GM04504 (cell line): ENCODE measurements around the gene PPARD.

Experiments
- DNase-seq: peaks from one replicate; pipeline ENCODE4 v3.0.0-alpha.2; 2012; ENCODE audit warnings: low read depth

Gene PPARD

DNA sequence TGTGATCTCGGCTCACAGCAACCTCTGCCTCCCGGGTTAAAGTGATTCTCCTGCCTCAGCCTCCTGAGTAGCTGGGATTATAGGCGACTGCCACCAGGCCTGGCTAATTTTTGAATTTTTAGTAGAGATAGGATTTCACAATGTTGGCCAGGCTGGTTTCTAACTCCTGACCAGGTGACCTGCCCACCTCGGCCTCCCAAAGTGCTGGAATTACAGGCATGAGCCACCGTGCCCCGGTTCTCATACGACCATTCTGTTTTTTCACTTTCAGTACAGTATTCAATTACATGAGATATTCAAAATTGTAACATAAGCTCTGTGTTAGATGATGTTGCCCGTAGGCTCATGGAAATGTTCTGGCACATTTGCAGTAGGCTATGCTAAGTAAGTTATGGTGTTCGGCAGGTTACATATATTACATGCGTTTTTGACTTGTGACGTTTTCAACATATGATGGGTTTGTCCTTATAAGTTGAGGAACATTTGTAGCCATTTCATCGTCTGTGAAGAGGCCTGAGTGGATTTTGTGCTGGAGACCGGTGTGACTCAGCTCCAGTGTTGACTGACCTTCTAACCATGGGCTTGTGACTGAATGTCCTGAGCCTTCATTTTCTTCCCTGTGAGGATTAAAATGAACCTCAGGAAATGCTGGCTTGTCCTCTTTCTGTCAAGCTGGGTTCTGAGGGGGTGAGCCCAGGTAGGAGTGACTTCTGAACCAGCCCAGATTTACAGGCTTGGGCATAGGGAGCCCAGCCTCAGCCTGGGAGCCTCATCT, 12.2 kb downstream of the PPARD start:
- no peak for DNase-seq

DNA sequence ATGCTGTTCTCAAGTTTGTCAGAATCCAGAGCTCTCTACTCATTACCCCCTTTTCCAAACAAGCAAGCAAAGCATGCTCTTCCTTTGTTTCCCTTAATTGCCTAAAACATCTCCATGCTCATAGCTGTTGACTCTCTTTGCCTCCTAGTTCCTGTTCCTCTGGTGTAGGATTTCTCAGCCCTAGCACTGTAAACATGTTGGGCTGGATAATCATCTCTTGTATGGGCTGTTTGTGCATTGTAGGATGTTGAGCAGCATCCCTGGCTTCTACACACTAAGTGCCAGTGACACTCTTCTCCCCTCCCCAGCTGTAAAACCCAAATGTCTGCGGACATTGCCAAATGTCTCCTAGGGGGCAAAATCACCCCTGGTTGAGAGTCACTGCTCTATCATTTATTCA, 14.0 kb downstream of the PPARD start:
- no peak for DNase-seq

DNA sequence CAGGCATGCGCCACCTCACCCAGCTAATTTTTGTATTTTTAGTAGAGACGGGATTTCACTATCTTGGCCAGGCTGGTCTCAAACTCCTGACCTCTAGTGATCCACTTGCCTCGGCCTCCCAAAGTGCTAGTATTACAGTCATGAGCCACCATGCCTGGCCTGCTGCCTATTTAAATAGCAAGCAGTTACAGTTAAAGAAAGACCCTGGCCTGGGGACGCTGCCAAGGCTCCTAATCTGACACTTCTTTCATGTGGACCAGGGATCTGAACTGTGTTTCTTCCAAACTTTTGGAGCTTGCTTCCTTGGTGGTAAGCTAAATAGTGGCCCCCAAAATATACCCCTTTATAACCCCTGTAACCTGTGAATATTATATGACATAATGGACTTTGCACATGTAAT, 15.3 kb downstream of the PPARD start:
- DNase-seq, result no peak

DNA sequence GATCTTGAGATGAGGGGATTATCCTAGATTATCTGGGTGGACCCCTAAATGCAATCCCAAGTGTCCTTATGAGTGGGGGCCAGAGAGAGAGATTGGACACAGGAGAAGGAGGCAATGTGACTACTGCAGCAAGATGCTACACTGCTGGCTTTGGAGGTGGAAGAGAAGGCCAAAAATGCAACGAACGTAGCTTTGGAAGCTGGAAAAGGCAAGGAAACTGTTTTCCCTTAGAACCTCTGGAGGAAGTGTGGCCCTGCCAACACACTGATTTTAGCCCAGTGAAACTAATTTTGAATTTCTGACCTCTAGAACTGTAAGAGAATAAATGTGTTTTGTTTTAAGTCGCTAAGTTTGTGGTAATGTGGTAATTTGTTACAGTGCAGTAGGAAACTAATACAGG, 15.7 kb downstream of the PPARD start:
- no peak for DNase-seq

DNA sequence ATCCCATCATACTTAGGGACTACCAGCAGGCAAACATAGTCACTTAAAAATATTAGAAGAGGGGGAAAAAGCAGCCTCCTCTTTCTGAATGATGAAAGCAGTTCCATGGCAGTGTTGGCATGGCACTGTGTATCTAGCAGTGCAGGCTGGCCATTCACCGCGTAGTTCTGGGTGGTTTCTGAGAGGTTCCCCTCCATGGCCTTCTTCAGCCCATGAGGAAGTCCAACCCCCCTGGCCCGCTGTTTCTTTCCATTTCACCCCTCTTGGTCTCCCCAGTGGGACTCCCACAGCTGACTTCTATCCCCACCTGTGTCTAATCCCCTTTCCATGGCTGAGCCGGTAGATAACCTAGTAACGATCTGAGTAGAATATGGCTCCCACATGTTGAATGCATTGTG, 17.0 kb downstream of the PPARD start:
- DNase-seq, result no peak

DNA sequence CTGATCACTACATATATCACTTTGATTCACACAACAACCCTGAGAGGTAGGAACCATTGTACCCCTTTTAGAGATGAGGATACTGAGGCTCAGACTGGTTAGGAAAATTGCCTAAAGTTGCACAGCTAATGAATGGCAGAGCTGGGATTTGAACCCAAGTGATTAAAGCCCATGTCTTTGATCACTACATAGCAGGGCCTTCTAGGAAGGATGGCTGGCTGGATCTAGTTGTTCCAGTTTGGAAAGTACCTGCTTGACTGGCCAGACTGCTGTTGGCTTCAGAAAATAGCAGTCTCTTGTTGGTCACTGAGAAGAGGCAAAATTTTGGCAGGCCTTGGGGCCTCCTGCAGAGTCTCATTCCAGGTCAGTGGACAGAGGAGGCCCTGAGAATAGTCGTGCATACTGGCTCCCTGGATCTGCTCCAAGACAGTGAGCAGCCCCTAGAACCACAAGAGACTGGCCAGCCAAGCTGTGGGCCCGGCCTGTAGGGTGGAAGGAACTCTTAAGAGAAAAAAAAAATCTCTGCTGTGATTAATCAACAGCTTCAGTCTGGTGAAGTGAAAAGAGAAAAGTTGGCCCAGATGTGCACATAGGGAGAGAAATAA, 17.5 kb downstream of the PPARD start:
- peak; percentile 77 for DNase-seq

DNA sequence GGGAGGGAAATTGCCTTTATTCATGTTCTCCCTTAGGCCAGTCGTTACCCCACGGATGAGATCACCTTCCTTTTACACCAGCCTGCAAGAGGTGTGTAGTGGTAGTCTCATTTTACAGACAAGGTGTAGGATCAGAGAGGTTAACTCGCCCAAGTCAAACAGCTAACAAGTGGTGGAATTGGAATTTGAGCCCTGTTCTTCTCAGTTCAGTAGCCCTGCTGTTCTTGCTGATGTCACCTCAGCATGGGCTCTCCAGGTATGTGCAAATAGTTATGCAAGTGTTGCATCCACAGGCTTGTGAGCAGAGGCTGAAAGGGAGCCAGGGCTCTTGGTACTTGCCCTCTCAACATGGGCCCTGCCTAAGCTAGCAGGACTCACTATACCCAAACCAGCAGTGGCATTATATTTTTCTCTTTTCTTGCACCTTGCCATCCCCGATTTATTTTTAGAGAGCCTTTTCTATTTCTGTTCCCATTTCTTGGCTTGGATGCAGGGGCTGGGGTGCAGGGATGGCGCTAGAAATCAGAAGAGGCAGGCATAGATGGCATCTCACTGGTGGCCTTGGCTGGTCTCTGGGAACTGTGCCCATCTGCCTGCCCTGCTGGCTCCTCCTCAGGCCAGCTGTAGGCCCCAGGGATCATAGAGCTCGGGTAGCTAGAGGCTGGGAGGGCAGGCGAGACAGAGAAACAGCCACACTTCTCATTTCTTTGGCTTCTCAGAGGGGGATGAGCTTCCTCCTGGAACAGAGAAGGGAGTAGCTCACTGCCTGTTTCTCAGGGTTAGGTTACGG, 18.2 kb downstream of the PPARD start:
- no peak for DNase-seq

DNA sequence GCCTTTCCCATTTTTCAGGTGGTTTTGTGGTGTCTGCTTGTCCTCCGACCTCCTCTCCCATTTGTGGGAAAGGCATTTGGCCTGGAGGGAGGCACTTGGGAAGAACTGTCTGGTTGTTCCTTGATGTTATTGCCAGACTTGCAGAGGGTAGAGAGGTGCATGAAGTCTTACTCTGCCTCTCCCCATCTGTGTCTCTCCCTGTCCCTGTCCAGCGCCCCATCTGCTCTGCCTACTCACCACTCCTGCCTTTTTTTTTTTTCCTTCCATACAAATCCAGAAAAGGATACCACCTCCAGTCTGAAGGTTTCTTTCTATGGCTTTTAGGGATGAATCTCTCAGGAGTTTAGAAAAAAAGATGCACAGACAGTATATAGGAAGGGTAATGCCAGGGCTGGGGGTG, 19.8 kb downstream of the PPARD start:
- no peak for DNase-seq

DNA sequence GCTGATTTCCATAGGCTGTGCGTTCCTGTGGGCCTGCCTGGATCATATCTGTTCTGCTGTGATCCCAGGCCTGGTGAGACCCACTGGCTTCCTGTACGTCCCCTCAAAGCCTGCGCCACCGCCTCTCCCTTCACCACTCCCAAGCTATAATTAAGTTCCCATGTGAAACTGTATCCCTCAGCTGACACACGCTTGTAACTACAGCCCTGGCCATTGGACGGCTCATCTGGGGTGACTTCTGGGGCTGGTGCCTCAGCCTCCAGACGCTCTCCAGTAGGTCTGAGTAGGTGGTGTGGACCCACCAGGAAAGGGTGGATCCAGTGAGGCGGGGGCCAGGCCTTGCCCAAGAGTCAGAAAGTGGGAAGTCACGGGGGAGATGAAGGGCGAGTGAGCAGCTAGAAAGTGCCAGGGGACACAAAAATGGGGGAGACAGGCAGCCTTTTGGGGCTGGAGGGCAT, 21.0 kb downstream of the PPARD start:
- no peak for DNase-seq

DNA sequence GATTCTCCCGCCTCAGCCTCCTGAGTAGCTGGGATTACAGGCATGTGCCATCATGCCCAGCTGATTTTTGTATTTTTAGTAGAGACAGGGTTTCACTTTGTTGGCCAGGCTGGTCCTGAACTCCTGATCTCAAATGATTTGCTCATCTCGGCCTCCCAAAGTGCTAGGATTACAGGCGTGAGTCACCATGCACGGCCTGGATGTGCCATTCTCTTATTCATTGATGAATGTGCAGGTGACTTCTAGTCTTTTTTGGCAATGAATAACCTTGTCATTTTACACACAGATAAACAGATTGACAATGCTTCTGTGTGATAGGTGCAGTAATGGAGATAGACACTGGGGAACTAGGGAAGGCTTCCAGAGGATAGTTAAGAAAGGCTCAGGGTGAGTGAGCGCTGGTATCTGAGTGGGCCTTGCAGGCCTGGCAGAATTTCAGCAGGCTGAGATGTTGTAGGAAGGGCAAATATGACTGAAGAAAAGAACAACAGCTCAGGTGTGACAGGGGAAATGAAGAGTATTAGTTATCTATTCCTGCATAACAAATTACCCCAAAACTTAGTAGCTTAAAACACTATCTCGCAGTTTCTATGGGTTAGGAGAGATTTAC, 23.3 kb downstream of the PPARD start:
- DNase-seq, result no peak

DNA sequence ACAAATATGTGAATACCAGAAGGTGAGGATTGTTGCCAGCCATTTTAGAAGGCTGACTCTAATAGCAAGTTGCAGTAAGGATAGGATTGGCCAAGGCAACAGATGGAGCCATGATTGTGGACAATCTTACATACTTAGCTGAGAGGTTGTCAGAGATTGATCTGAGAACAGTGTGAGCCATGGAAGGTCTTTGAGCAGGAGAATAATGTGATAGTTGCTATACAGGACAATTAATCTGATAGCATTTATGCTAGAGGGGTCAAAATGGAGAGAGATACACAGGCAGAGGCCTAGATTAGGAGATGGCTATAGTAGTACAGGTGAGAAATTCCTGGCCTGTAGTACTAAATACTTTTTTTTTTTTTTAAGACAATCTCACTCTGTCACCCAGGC, 23.8 kb downstream of the PPARD start:
- DNase-seq, result no peak

DNA sequence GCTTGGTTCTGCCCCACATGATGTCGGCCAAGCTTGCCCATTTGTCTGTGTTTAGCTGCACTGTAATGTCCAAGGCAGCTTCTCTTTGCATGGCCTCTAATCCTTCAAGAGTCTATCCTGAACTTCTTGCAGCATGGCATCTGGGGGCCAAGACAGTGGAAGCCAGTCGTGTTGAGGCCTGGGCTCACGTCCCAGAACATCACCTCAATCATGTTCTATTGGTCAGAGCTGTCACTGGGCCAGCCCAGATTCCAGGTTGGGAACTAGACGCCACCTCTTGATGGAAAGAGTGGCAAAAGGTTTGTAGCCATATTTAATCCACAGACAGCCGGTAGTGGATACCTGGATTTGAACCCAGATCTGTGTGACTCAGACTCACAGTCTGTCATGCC, 25.3 kb downstream of the PPARD start:
- DNase-seq, result no peak

DNA sequence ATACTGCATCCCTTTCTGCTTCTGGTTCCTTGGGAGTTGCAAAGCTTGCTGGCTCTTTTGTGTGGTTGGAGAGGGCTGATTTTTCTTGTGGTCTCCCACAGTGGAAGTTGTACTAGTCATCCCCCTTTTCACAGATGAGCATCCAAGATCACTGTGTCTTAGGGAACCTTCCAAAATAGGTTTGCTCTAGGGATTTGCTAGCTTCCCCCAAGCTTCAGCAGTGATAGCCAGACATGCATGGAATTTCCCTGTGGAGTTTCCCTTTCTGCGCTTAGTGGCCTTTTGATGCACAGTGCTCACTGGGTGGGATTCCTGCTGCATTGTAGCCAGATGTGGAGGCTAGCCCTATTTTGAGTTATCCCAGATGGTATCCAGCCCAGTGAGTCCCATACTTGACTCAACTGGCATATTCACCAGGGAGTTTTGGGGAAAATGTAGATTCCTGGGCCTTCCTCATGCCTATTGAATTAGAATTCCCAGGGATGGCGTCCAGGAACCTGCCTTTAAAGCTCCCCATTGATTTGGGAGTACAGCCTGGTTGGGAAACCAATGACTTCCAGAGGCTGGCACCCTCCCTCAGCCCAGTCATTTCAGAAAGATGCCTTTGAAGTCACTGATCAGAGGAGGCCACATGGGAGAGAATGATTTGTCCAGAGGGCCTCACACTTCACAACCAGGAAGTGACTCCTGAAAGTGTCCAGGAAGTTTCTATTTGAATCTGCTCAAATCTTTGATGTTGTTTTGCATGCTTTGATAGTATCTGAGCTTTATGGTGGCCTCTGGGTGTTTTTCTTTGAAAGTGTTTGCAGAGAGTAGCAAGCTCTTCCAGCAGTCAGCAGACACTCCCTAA, 25.9 kb downstream of the PPARD start:
- DNase-seq, result peak; percentile 72

DNA sequence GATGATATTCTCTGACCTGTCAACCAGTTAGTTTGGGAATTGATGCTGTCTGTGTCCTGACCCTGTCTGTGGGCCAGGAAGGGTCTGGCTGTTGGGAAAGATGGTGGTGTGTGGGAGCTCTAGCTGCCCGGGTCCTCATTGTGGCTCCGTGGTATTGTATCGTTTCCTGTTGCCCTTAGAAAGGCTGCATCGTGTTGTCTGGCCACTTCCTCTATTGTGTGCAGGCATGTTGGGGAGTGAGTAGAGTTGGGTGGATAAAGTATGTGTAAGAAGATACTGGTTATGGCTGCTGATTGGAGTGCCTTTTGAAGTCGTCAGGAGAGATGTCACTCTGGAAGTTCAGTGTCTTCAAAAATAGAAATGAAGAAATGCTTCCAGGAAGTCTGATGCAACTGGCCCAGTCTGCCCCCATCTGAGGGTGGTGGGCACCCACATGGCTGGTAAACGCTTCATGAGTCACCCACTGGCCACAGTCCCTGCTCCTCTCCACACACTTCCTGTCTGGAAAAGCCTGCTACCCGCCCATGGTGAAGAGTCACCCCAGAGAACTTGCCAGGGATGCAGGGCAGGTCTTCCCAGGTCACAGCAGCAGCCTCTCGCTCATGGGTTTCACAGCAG, 27.9 kb downstream of the PPARD start:
- DNase-seq, result peak; percentile 95

DNA sequence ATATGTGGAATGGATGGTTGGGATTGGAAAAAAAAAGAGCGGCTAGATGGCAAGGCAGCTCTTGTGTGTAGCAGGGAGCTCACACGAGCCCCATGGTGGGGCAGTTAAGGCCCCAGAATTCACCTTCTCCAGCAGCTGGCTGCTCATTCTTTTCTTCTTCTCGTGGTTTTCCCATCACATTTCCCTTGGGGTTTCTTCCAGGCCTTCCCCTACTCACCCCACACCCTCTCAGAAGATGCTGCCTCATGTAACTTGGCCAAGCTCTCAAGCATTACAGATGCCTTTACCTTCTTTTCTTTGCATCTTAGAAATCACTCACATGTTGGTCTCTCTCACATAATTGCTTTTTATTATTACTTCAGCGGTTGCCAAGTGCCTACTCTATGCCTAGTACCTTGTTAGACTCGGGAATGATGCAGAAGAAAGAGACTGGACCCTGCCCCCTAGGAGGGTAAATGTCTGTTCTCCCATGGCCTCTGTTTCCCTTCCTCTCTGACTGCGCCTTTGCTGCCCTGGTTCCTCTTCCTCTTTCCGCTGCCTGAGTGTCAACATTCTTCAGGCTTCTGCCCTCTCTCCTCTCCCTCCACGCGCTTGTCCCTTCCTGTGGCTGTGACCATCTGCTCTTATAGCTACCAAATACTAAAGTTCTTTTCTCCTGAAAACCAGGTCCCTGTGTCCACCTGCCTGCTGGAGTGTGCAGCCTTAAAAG, 28.6 kb downstream of the PPARD start:
- DNase-seq, result no peak

DNA sequence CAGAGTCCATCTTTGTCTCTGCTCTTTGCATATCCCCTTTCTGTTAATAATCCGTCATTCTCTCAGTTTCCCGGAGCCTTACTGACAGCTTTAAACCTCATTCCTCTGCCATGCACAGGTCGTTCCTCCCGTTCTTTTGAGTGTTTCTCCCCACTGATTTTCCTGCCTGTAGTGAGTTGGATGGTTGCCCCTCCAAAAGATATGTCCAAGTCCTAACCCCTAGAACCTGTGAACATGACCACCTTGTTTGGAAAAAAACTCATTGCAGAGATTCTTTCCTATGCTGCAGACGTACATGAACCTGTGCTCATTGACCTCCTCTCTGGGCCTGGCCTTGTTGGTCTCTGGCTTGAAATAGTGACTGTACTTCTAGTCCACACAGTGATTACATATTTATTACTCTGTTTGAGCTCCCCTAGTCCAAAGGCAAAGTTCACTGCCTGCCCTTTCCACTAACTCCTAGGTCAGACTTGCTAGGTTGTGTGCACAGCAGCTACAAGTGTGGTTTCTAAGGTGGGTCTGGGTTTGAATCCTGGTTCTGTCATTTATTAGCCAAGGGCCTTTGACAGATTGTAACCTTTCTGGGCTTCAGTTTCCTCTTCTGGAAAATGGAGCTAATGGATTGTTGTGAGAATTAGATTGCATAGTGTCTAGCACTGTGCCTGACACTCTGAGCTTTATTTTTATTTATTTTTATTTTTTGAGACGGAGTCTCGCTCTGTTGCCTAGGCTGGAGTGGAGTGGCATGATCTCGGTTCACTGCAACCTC, 29.3 kb downstream of the PPARD start:
- no peak for DNase-seq

DNA sequence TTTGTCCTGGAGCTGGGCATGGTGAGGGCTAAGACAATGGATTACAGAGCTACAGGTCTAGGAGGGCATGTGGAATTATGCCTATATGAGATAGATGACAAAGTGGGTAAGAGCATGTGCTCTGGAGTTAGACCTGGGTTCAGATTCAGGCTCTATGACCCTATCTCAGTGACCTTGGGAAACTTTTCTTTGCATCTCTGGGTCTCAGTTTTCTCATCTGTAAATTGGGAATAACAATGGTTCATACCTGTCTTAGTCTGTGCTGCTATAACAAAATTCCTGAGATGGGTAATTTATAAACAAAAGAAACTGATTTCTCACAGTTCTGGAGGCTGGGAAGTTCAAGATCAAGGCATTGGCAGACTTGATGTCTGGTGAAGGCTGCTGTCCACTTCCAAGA, 30.3 kb downstream of the PPARD start:
- no peak for DNase-seq

DNA sequence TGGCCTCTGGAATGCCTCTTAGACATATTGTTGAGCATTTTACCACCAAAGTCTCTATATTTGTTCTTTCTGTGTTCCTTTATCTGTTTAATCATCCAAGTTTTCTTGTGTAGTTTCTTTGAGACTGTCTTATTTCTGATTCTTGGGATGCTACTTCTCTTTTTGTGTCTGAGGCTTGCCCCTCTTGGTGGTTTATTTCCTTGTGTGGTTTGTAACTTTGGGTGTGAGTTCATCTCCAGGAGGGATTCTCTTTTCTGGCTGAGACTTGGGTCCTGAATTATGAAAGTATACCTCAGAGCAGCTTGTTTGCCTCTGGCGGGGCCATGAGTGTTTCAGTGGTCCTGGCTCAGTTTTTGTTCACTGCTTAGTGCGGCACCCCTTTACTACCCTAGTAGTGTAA, 33.9 kb downstream of the PPARD start:
- no peak for DNase-seq

DNA sequence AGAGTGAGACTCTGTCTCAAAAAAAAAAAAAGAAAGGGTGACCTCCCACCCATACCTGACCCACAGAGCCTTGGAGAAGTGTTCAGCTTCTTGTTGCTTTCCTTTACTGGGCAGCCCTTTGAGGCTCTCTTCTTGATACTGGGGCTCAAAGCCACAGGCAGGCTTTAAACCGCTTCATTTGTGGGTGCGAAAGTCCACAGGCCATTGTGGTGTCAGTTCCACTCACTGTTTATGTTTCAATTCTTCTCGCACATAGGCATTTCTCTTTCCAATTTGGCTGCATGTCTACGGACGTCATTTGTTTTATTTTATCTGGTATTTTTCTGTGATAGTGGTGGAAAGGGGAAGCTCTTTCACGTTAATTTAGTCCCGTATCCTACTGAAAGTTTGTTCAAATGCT, 34.6 kb downstream of the PPARD start:
- DNase-seq, result no peak

DNA sequence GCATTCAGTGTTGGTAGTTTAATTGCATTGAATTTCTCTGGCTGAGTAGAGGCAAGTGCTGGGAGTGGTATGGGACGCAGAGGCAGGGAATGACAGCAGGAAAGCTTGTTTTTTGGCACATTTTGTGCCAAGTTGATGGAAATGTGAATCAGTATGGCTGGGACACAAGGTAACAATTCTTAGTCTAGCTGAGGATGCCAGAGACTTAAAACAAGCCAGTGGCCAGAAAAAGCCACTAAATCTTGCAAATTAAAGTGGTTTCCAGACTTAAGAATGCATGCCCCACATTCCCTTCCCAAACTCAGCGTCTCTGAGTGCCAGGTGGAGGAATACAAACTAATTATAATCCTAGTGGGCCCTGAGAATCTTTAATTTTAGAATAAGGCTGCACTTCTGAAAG, 35.9 kb downstream of the PPARD start:
- DNase-seq, result no peak
